Suppressor macrophage treated with lipopolysaccharide for 4 hours (primary cell): ENCODE measurements around the gene HOXB3.
A peak's percentile ranks its signal among the peaks of the same experiment; 100 is the strongest.

Source experiments
- DNase-seq: peaks from one replicate; pipeline ENCODE4 v3.0.0-alpha.2; 2020

HOXB3 gene

GRCh38 chr17:48625495-48626244 is 35.6 kb upstream of the HOXB3 start:
- DNase-seq, result no peak

GRCh38 chr17:48624544-48625494 is 34.8 kb upstream of the HOXB3 start:
- no peak for DNase-seq

- DNase-seq, result no peak
These were observed 34.1 kb upstream of the HOXB3 start for GRCh38 chr17:48624118-48624517.

GRCh38 chr17:48623583-48623982 is 33.5 kb upstream of the HOXB3 start:
- DNase-seq, result no peak

- DNase-seq, result no peak
These were observed 32.8 kb upstream of the HOXB3 start for GRCh38 chr17:48622857-48623256.

GRCh38 chr17:48621410-48622392 is 31.7 kb upstream of the HOXB3 start:
- no peak for DNase-seq

GRCh38 chr17:48620461-48621139 is 30.6 kb upstream of the HOXB3 start:
- DNase-seq, result no peak

- DNase-seq, result no peak
These were observed 29.9 kb upstream of the HOXB3 start for GRCh38 chr17:48619826-48620449.

GRCh38 chr17:48618256-48618896 is 28.3 kb upstream of the HOXB3 start:
- peak; percentile 90 for DNase-seq

GRCh38 chr17:48617471-48618255 is 27.6 kb upstream of the HOXB3 start:
- DNase-seq, result no peak

- no peak for DNase-seq
These were observed 26.9 kb upstream of the HOXB3 start for GRCh38 chr17:48616717-48617470.

GRCh38 chr17:48615963-48616716 is 26.1 kb upstream of the HOXB3 start:
- DNase-seq, result no peak

GRCh38 chr17:48615047-48615962 is 25.3 kb upstream of the HOXB3 start, which contains the start of gene HOXB8:
Gene HOXB8, minus strand, starts transcription at chr17:48615292. Its CDS starts 588 bp downstream, at chr17:48614704.
- no peak for DNase-seq

GRCh38 chr17:48613862-48614694 is 24.0 kb upstream of the HOXB3 start:
- DNase-seq, result no peak

- DNase-seq, result peak; percentile 45
These were observed 23.0 kb upstream of the HOXB3 start for GRCh38 chr17:48612854-48613691.

GRCh38 chr17:48612456-48612853 is 22.4 kb upstream of the HOXB3 start:
- no peak for DNase-seq
